Caco-2 (cell line): Measurements from ENCODE around the gene RNASE3. TPM values are rescaled to one million over a fixed set of nuclear protein-coding genes. Genes with fewer than 3 reads are reported as not detected.
"Not testable (repeated sequence)": the region's sequence is repeated elsewhere in the genome, so short reads cannot be mapped to it uniquely, and the experiment has no call there.

Experiments
- BruUV-seq: library from RNA; stranded (reverse); fragments of 400-500 nt; replicated peaks from 2 replicates; lab custom pipeline; 2021; lab: Mats Ljungman, UMichigan
- CTCF ChIA-PET: fragments of 300-600 bp; sonication (Branson Sonifier 250); formaldehyde crosslinking; loops from one replicate; lab custom pipeline; 2022; ENCODE audit warnings: antibody characterized with exemption; lab: Charles Lee
- POLR2A ChIA-PET: fragments of 300-600 bp; sonication (Branson Sonifier 250); formaldehyde crosslinking; loops from one replicate; lab custom pipeline; 2022; ENCODE audit warnings: antibody characterized with exemption; lab: Charles Lee
- DNase-seq, 2 experiments: peaks; one replicate each; pipeline versions ENCODE4 v3.0.0 to v3.0.0-alpha.2; 2020 to 2022
- H3K27me3 ChIP-seq: replicated peaks from 2 replicates; pipeline ENCODE4 v1.6.0; 2011; ENCODE audit warnings: low read length; ENCODE audit not compliant: control insufficient read depth, insufficient read depth
- H3K36me3 ChIP-seq: 2 replicates; pipeline ENCODE4 v1.5.1; 2011; ENCODE audit warnings: low read length; ENCODE audit not compliant: control insufficient read depth, insufficient read depth
- H3K4me1 ChIP-seq: fragments of 250-450 bp; sonication (Bioruptor Pico); 2 replicates; pipeline ENCODE4 v1.5.1; 2020; ENCODE audit warnings: mild to moderate bottlenecking
- H3K4me3 ChIP-seq: 2 replicates; pipeline ENCODE4 v1.5.1; 2011; ENCODE audit warnings: low read depth, mild to moderate bottlenecking, control low read depth, low read length
- H3K9me3 ChIP-seq: fragments of 250-450 bp; sonication (Bioruptor Pico); 2 replicates; pipeline ENCODE4 v1.5.1; 2020; ENCODE audit warnings: mild to moderate bottlenecking, moderate library complexity
- H3K27ac Mint-ChIP-seq: one replicate; pipeline ENCODE4 v1.8.0; 2022; ENCODE audit warnings: mixed read lengths; ENCODE audit not compliant: unreplicated experiment
- H3K27me3 Mint-ChIP-seq: one replicate; pipeline ENCODE4 v1.8.0; 2022; ENCODE audit warnings: mixed read lengths; ENCODE audit not compliant: insufficient read depth, unreplicated experiment
- H3K36me3 Mint-ChIP-seq: one replicate; pipeline ENCODE4 v1.8.0; 2022; ENCODE audit warnings: mild to moderate bottlenecking, mixed read lengths; ENCODE audit not compliant: insufficient read depth, unreplicated experiment
- H3K4me1 Mint-ChIP-seq: one replicate; pipeline ENCODE4 v1.8.0; 2022; ENCODE audit warnings: low read depth, mixed read lengths; ENCODE audit not compliant: unreplicated experiment
- H3K4me3 Mint-ChIP-seq: one replicate; pipeline ENCODE4 v1.8.0; 2022; ENCODE audit warnings: mild to moderate bottlenecking, moderate library complexity, mixed read lengths; ENCODE audit not compliant: unreplicated experiment
- H3K9me3 Mint-ChIP-seq: one replicate; pipeline ENCODE4 v1.8.0; 2022; ENCODE audit warnings: mixed read lengths; ENCODE audit not compliant: unreplicated experiment
- intact Hi-C: fragments of 100-400 bp; cut with micrococcal nuclease; formaldehyde crosslinking; loops from one replicate; pipeline ENCODE4 v1.10.0; 2022; ENCODE audit not compliant: unreplicated experiment
- total RNA-seq: library from RNA; stranded (reverse); gene quantifications from 2 replicates; pipeline ENCODE4 v1.2.3, GENCODE V29; 2022
- TF ChIP-seq, protein P1 (sequence below), 2 experiments: fragments of 200-600 bp in 1 of 2; IDR thresholded peaks; 1 replicate in 1 of 2; 2 replicates in 1 of 2; pipeline versions ENCODE4 v1.5.1 to v1.8.0; 2011 to 2022; ENCODE audit warnings: antibody characterized with exemption in 1 of 2, control low read depth in 1 of 2, inconsistent platforms in 1 of 2, low read depth in 1 of 2, low read length in 1 of 2, mild to moderate bottlenecking in 1 of 2, moderate library complexity in 1 of 2; ENCODE audit not compliant: insufficient read depth in 1 of 2, severe bottlenecking in 1 of 2, unreplicated experiment in 1 of 2

The RNASE3 gene
- total RNA-seq, 1 experiment from 2014 or later = not detected

DNA sequence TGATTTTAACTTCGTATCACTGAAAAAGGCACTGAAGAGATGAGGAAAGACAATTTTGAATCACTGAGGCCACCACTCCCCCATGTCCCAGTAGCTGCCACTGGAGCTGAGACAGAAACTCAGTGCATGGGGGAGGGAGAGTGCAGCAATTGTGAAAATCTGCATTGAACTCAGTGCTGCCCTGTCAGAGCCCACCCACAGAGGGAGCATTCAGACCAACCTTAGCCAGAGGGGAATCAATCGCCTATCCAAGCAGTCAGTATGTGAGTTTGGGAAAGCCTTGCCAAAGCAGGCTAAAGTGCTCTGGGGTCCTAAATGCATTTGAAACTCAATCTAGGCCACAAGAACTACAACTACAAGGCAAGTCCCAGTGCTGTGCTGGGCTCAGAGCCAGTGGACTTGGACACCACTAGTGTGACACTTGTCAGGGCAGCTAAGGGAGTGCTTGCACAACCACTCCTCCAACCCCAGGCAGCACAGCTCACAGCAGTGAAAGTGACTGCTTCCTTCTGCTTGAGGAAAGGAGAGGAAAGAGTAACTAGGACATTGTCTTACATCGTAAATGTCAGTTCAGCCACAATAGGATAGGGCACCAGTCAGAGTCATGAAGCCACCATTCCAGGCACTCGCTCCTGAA, 13.3 kb downstream of the RNASE3 start:
- Histone ChIP-seq H3K4me3 (no peak overlapping the region), H3K9me3 (no peaks in the 10 kb centered on the region), H3K27me3 (no peaks in the 10 kb centered on the region), H3K4me1 (no peaks in the 10 kb centered on the region), H3K36me3 (no peaks in the 10 kb centered on the region)
- Mint-ChIP-seq H3K4me3 (no peak overlapping the region), H3K36me3 (no peaks in the 10 kb centered on the region), H3K27me3 (peaks cover 11% of the 10 kb centered on the region), H3K4me1 (no peaks in the 10 kb centered on the region), H3K9me3 (no peaks in the 10 kb centered on the region), H3K27ac (no peak overlapping the region)
- BruUV-seq = no TSS peak
- intact Hi-C loops = no loop called here
- POLR2A ChIA-PET = no interaction called here
- DNase-seq = no peak
- CTCF ChIA-PET = interaction anchor here (1.7 kb wide), 1 partner anchor 67 kb away, joined by 5 read pairs; no protein-coding TSS in a partner anchor
- TF ChIP-seq, protein P1, sequence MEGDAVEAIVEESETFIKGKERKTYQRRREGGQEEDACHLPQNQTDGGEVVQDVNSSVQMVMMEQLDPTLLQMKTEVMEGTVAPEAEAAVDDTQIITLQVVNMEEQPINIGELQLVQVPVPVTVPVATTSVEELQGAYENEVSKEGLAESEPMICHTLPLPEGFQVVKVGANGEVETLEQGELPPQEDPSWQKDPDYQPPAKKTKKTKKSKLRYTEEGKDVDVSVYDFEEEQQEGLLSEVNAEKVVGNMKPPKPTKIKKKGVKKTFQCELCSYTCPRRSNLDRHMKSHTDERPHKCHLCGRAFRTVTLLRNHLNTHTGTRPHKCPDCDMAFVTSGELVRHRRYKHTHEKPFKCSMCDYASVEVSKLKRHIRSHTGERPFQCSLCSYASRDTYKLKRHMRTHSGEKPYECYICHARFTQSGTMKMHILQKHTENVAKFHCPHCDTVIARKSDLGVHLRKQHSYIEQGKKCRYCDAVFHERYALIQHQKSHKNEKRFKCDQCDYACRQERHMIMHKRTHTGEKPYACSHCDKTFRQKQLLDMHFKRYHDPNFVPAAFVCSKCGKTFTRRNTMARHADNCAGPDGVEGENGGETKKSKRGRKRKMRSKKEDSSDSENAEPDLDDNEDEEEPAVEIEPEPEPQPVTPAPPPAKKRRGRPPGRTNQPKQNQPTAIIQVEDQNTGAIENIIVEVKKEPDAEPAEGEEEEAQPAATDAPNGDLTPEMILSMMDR (IDR thresholded peaks at IDR 0.05; ENCODE audit: insufficient read depth in 1 of 2, low read depth in 1 of 2, low read length in 1 of 2, severe bottlenecking in 1 of 2, unreplicated experiment in 1 of 2) = peak in 1 of 2 experiments; percentile 25

DNA sequence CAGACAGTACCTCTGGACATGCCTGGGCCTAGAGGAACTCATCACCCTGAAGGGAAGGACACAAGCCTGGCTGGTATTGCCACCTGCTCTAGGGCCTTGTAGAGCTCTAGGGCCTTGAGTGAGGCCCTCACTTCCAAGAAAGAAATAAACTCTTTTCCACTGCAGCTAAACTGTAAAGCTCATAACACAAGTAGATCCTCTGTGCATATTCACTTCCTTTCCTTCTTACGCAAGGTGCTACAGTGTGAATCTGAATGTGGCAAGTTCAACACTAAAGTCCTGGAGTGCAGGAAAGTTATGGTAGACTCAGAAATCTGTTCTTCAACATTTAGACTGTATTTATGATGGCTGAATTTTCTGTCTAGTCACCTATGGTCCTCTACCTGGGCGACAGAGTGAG, 14.5 kb downstream of the RNASE3 start:
- TF ChIP-seq, protein P1 (IDR thresholded peaks at IDR 0.05; ENCODE audit: insufficient read depth in 1 of 2, low read depth in 1 of 2, low read length in 1 of 2, severe bottlenecking in 1 of 2, unreplicated experiment in 1 of 2) = no peak
- Histone ChIP-seq H3K9me3 (no peaks in the 10 kb centered on the region), H3K4me3 (no peak overlapping the region), H3K4me1 (no peaks in the 10 kb centered on the region), H3K27me3 (no peaks in the 10 kb centered on the region), H3K36me3 (no peaks in the 10 kb centered on the region)
- ChIA-PET POLR2A (no interaction called here), CTCF (no interaction called here)
- intact Hi-C loops = no loop called here
- no peaks in the 10 kb centered on the region for H3K36me3 Mint-ChIP-seq
- H3K4me1 Mint-ChIP-seq = no peaks in the 10 kb centered on the region
- DNase-seq = no peak
- no peak overlapping the region for H3K4me3 Mint-ChIP-seq
- H3K27ac Mint-ChIP-seq = no peak overlapping the region
- BruUV-seq = no TSS peak
- no peaks in the 10 kb centered on the region for H3K9me3 Mint-ChIP-seq
- H3K27me3 Mint-ChIP-seq = peaks cover 8% of the 10 kb centered on the region

DNA sequence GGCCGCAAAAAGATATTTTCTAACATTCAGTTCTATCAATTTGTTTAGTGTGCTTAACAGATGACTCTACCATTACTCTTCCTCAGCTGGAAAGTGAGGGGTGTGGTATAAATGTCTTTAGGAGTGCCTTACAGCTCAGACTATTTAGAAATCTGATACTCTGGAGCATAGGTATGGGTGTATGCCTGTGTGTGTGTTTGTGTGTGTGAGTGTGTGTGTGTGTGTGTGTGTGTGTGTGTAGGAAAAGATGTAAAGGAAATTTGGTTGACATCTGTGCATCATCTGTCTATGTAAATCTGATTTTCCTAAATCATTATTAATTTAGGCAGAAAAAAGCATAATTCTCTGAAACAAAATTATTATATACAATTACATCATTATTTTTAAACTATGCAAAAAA, 16.0 kb downstream of the RNASE3 start:
- no peak overlapping the region for H3K4me3 ChIP-seq
- H3K4me1 Mint-ChIP-seq = no peaks in the 10 kb centered on the region
- H3K4me1 ChIP-seq = no peaks in the 10 kb centered on the region
- DNase-seq = no peak
- H3K36me3 Mint-ChIP-seq = no peaks in the 10 kb centered on the region
- intact Hi-C loops = no loop called here
- no peaks in the 10 kb centered on the region for H3K9me3 ChIP-seq
- CTCF ChIA-PET = no interaction called here
- H3K27me3 Mint-ChIP-seq = peaks cover 10% of the 10 kb centered on the region
- H3K27ac Mint-ChIP-seq = no peak overlapping the region
- no peak overlapping the region for H3K4me3 Mint-ChIP-seq
- POLR2A ChIA-PET = no interaction called here
- H3K36me3 ChIP-seq = no peaks in the 10 kb centered on the region
- H3K27me3 ChIP-seq = no peaks in the 10 kb centered on the region
- BruUV-seq = no TSS peak
- H3K9me3 Mint-ChIP-seq = no peaks in the 10 kb centered on the region
- TF ChIP-seq, protein P1 (IDR thresholded peaks at IDR 0.05; ENCODE audit: insufficient read depth in 1 of 2, low read depth in 1 of 2, low read length in 1 of 2, severe bottlenecking in 1 of 2, unreplicated experiment in 1 of 2) = no peak

DNA sequence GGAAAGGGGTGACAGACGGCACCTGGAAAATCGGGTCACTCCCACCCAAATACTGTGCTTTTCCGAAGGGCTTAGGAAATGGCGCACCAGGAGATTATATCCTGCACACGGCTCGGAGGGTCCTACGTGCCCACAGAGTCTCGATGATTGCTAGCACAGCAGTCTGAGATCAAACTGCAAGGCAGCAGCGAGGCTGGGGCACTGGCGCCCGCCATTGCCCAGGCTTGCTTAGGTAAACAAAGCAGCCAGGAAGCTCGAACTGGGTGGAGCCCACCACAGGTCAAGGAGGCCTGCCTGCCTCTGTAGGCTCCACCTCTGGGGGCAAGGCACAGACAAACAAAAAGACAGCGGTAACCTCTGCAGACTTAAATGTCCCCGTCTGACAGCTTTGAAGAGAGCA, 19.6 kb downstream of the RNASE3 start:
- H3K27me3 ChIP-seq, H3K9me3 ChIP-seq, BruUV-seq, H3K27ac Mint-ChIP-seq, H3K4me3 ChIP-seq, H3K4me1 ChIP-seq, DNase-seq, H3K36me3 Mint-ChIP-seq, CTCF ChIA-PET, POLR2A ChIA-PET, H3K9me3 Mint-ChIP-seq, H3K36me3 ChIP-seq, intact Hi-C loops, H3K27me3 Mint-ChIP-seq, H3K4me1 Mint-ChIP-seq, H3K4me3 Mint-ChIP-seq: not testable (repeated sequence)

DNA sequence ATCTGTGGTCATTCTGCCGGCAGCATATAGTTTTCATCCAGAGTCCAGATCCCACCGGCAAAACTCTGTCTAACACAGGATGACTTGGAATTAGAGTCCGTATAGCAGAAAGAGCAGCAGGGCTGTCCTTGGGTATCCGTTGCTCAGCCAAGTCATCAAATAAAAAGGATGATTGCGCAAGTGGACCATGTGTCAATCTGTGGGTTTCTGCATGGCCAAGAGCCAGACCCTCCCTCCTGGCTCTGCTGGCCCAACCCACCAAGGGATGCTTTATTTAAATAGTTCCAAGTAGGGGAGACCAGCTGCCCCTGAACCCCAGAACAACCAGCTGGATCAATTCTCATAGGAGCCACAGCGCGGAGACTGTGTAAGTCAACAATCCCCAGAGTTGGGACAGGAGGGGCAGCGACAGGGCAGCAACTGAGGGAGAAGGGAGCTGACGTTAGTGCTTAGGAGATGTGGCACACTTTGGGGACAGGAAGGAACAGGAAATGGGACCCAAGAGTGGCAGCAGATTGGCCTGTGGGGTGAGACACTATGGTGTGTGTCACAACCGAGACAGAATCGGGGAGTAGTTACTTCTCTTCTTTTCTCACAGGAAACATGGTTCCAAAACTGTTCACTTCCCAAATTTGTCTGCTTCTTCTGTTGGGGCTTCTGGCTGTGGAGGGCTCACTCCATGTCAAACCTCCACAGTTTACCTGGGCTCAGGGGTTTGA, 28.0 kb downstream of the RNASE3 start:
- H3K36me3 Mint-ChIP-seq, H3K9me3 ChIP-seq, H3K9me3 Mint-ChIP-seq, H3K4me1 ChIP-seq, intact Hi-C loops, CTCF ChIA-PET, H3K27ac Mint-ChIP-seq, H3K4me1 Mint-ChIP-seq, POLR2A ChIA-PET, H3K4me3 ChIP-seq, H3K36me3 ChIP-seq, DNase-seq, BruUV-seq, H3K27me3 ChIP-seq, H3K4me3 Mint-ChIP-seq: not testable (repeated sequence)
- H3K27me3 Mint-ChIP-seq = peaks cover 20% of the 10 kb centered on the region
